ENCODE measurements around the gene PSD2. TPM values are rescaled to one million over a fixed set of nuclear protein-coding genes. Genes with fewer than 3 reads are reported as not detected.

PSD2 gene
- total and polyA plus RNA-seq, 2 donors (not counting 1 experiment from before 2014, with no cell fraction given): 0.10 to 0.17 TPM

DNA sequence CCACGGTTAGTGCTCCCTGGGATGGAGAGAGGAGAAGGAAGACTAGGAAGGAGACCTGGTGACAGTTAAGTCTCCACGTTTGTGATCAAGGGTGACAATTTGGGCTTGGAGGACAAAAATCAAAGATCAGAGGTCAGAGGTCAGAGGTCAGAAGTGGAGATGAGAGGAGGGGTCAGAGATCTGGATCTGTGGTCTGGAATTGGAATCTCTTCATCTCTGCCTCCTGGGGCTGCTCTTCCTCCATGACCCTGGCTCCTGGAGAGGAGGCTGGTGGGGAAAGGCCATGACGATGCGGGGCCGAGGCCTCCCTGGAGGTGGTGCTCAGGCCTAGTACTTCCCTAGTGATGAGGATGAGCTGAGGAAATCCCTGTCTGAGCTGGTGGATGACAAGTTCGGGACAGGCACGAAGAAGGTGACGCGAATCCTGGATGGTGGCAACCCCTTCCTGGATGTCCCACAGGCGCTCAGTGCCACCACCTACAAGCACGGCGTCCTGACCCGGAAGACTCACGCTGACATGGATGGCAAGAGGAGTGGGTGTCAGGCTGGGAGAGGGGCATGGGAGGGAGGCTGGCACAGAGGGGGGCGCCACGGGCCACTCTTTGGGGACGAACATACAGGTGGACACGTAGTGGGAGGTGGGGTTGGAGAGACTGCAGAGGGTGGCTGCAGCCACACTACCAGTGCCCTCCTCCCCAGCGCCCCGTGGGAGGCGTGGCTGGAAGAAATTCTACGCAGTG is 41.0 kb downstream of the PSD2 start:
- H3K4me3 Mint-ChIP-seq: no peak overlapping the region
- POLR2A ChIA-PET: no interaction called here

More for the DNA sequence above, 41.0 kb downstream of the PSD2 start:
- Histone ChIP-seq H3K4me1 (ENCODE audit: control insufficient read depth in 2 of 2, insufficient read depth in 2 of 2, low read length in 2 of 2) (no peaks in the 10 kb centered on the region), H3K27me3 (replicated peaks in 1 of 4; ENCODE audit: control extremely low read depth in 1 of 4, control insufficient read depth in 3 of 4, insufficient read depth in 4 of 4, low read length in 3 of 4) (peaks cover 0 to 18% (median 1%) of the 10 kb centered on the region in 4 experiments), H2AFZ (ENCODE audit: insufficient read depth, low read depth, low read length, poor library complexity, severe bottlenecking) (no peak overlapping the region), H3K9me3 (ENCODE audit: control extremely low read depth in 1 of 3, control insufficient read depth in 2 of 3, insufficient read depth in 1 of 3, low read length in 2 of 3) (no peaks in the 10 kb centered on the region), H3K9ac (ENCODE audit: low read length) (no peak overlapping the region), H3K36me3 (replicated peaks in 1 of 2; ENCODE audit: control extremely low read depth in 1 of 2, control insufficient read depth in 1 of 2, extremely low read depth in 1 of 2, insufficient read depth in 2 of 2, low read length in 1 of 2) (no peaks in the 10 kb centered on the region), H3K4me2 (replicated peaks; ENCODE audit: low read depth, low read length, poor library complexity, severe bottlenecking) (no peak overlapping the region), H4K20me1 (ENCODE audit: control insufficient read depth, insufficient read depth, low read length, poor library complexity, severe bottlenecking) (no peaks in the 10 kb centered on the region), H3K79me2 (ENCODE audit: control insufficient read depth, insufficient read depth, low read length) (no peaks in the 10 kb centered on the region), H3K4me3 (ENCODE audit: control extremely low read depth in 1 of 5, extremely low read depth in 1 of 5, insufficient read depth in 1 of 5, low read depth in 2 of 5, low read length in 4 of 5) (no peak overlapping the region), H3K27ac (ENCODE audit: low read length in 2 of 2) (no peak overlapping the region)
- DNase-seq (no peak), ATAC-seq (ENCODE audit: low read depth) (no peak)
- Mint-ChIP-seq H3K27me3 (peaks cover 45% of the 10 kb centered on the region), H3K27ac (no peak overlapping the region), H3K4me1 (no peaks in the 10 kb centered on the region), H3K9me3 (ENCODE audit: insufficient read depth) (no peaks in the 10 kb centered on the region)
- TF ChIP-seq, protein P1, sequence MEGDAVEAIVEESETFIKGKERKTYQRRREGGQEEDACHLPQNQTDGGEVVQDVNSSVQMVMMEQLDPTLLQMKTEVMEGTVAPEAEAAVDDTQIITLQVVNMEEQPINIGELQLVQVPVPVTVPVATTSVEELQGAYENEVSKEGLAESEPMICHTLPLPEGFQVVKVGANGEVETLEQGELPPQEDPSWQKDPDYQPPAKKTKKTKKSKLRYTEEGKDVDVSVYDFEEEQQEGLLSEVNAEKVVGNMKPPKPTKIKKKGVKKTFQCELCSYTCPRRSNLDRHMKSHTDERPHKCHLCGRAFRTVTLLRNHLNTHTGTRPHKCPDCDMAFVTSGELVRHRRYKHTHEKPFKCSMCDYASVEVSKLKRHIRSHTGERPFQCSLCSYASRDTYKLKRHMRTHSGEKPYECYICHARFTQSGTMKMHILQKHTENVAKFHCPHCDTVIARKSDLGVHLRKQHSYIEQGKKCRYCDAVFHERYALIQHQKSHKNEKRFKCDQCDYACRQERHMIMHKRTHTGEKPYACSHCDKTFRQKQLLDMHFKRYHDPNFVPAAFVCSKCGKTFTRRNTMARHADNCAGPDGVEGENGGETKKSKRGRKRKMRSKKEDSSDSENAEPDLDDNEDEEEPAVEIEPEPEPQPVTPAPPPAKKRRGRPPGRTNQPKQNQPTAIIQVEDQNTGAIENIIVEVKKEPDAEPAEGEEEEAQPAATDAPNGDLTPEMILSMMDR (IDR thresholded peaks at IDR 0.05): no peak
- no peak for TF ChIP-seq EZH2 (IDR thresholded peaks at IDR 0.05; ENCODE audit: borderline replicate concordance, insufficient read depth, low read depth, low read length, poor library complexity, severe bottlenecking)
- intact Hi-C loops (cut with micrococcal nuclease): no loop called here
- CTCF ChIA-PET: interaction anchor here (1.8 kb wide), 1 partner anchor 49 kb away, joined by 5 read pairs; no protein-coding TSS in a partner anchor
- WGBS (ENCODE audit: insufficient coverage): 96% methylated on average over 21 of the region's 22 CpGs
